PC-9 (cell line): ENCODE results near the gene HAUS3.

ENCODE experiments used
- CTCF ChIP-seq: fragments of 200-600 bp; sonication (generic); conservative IDR thresholded peaks from 2 replicates; pipeline ENCODE4 v1.6.1; 2017; ENCODE audit warnings: mixed run types, antibody characterized with exemption, mild to moderate bottlenecking, moderate library complexity
- EZH2 ChIP-seq: fragments of 200-600 bp; sonication (generic); IDR thresholded peaks from 2 replicates; pipeline ENCODE4 v1.8.0; 2017; ENCODE audit warnings: antibody characterized with exemption, low read depth

- TF ChIP-seq CTCF, result no peak
- TF ChIP-seq EZH2, result no peak
Measured at GRCh38 chr4:2254665-2255500, 13.0 kb upstream of the HAUS3 start.
